ENCODE results near the gene ATG5. TPM values are rescaled to one million over a fixed set of nuclear protein-coding genes. Genes with fewer than 3 reads are reported as not detected.

Gene ATG5
- total RNA-seq, 2 donors from 2014 or later, result 28.4 to 30.1 TPM

DNA sequence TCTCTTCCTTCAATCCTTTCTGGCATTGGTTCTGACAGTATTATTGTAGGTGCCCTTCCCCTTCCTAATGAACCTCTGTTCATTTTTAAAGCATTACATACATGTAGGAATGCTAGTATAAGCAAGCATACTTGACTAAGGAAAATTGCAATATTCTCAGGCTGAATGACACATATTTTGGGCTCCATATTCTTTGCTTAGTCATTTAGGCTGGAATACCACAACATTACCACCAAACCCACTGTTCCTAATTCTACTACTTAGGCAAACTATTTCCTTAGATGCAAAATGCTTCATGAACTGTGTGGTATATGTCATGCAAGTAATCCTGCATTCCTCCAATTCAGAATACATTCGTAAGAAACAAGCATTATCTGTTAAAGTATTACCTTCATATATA, 125.6 kb downstream of the ATG5 start:
- ATAC-seq (ENCODE audit: insufficient number of reproducible peaks, low FRiP score, low read depth), result no peak
- Histone ChIP-seq H3K36me3 (no peaks in the 10 kb centered on the region), H3K27ac (no peak overlapping the region), H3K27me3 (replicated peaks; ENCODE audit: insufficient read depth) (no peaks in the 10 kb centered on the region), H3K9me3 (no peaks in the 10 kb centered on the region), H3K4me1 (ENCODE audit: control insufficient read depth in 1 of 2, low read depth in 2 of 2) (no peaks in the 10 kb centered on the region), H3K4me3 (no peak overlapping the region)
- DNase-seq (ENCODE audit: low spot score), result no peak
- TF ChIP-seq, protein P1, sequence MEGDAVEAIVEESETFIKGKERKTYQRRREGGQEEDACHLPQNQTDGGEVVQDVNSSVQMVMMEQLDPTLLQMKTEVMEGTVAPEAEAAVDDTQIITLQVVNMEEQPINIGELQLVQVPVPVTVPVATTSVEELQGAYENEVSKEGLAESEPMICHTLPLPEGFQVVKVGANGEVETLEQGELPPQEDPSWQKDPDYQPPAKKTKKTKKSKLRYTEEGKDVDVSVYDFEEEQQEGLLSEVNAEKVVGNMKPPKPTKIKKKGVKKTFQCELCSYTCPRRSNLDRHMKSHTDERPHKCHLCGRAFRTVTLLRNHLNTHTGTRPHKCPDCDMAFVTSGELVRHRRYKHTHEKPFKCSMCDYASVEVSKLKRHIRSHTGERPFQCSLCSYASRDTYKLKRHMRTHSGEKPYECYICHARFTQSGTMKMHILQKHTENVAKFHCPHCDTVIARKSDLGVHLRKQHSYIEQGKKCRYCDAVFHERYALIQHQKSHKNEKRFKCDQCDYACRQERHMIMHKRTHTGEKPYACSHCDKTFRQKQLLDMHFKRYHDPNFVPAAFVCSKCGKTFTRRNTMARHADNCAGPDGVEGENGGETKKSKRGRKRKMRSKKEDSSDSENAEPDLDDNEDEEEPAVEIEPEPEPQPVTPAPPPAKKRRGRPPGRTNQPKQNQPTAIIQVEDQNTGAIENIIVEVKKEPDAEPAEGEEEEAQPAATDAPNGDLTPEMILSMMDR (IDR thresholded peaks at IDR 0.05), result no peak

DNA sequence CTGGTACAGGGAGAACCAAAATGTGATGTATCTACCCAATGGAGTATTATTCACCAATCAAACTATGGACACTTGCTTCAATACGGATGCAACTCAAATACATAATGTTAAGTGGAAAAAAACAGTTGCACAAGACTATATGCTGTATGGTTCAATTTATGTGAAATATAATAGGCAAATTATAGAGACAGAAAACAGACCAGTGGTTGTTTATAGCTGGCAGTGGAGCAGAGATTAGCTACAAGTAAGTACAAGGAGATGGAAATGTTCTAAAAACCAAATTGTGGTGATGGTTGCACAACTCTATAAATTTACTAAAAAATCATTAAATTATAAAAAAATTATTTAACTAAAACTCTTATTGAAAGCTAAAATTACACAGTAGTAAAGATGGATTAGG, 126.2 kb downstream of the ATG5 start:
- no peak overlapping the region for H3K27ac ChIP-seq
- ATAC-seq (ENCODE audit: insufficient number of reproducible peaks, low FRiP score, low read depth) (no peak), DNase-seq (ENCODE audit: low spot score) (no peak)
- H3K4me3 ChIP-seq, result no peak overlapping the region
- no peaks in the 10 kb centered on the region for H3K36me3 ChIP-seq
- H3K27me3 ChIP-seq (replicated peaks; ENCODE audit: insufficient read depth), result no peaks in the 10 kb centered on the region
- no peaks in the 10 kb centered on the region for H3K9me3 ChIP-seq
- TF ChIP-seq, protein P1 (IDR thresholded peaks at IDR 0.05), result no peak
- H3K4me1 ChIP-seq (ENCODE audit: control insufficient read depth in 1 of 2, low read depth in 2 of 2), result no peaks in the 10 kb centered on the region

DNA sequence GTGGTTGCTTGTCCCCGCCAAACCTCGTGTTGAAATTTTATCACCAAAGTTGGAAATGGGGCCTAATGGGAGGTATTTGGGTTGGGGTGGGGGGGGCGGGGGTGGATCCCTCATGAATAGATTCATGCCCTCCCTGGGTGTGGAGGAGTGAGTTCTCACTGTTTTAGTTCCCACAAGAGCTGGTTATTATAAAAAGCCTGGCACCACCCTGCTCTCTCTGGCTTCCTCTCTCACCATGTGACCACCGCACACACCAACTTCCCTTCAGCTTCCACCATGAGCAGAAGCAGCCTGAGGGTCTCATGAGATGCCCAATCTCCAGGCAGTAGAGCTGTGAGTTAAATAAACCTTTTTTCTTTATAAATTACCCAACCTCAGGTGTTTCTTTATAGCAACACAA, 128.1 kb downstream of the ATG5 start:
- DNase-seq (ENCODE audit: low spot score), result no peak

DNA sequence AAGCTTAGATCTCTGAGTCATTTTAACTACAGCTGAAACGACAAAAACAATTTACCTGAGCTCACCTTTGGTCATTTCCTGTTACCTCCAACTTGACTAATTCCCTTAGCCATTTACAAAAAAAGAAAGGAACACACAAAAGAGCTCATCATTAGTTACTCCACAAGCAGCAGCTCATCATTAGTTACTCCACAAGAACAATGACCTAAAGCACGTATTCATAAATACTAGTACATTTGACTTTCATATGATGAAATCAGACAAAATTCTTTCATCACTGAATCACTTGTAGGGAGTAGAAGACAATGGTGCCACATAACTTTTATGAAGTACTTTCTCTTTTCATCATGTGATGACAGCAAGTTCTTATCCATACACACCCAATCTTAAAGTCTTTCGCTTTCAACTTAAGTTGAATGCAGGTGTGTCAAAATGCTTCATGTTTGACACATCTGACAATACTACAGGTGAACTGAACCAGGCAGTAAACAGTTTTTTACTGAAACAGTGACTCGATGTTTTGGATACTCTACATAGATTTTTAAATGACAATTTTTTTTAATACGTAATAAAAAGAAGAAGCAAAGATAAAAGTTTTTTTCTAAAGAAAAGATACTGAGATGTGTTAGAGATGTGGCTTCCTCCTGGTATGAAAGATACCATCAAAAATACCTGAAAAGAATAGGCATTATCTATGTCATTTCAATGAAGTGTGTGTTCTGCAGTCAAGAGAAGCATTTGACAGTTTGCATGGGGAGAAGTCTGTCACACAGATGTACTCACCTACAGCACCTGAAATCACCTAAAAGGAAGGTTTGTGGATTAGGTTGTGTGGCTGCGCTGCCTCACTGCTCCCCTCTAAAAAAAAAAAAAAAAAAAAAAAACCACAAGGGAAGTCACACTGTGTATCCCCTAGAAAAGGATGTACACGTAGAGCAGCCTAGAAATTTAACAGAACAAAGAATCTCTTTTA, 130.3 kb downstream of the ATG5 start:
- H3K4me3 ChIP-seq, result no peak overlapping the region
- ATAC-seq (ENCODE audit: insufficient number of reproducible peaks, low FRiP score, low read depth) (no peak), DNase-seq (ENCODE audit: low spot score) (no peak)
- TF ChIP-seq, protein P1 (IDR thresholded peaks at IDR 0.05), result no peak
- H3K4me1 ChIP-seq (ENCODE audit: control insufficient read depth in 1 of 2, low read depth in 2 of 2), result no peaks in the 10 kb centered on the region
- H3K36me3 ChIP-seq, result no peaks in the 10 kb centered on the region
- no peaks in the 10 kb centered on the region for H3K27me3 ChIP-seq (replicated peaks; ENCODE audit: insufficient read depth)
- H3K27ac ChIP-seq, result no peak overlapping the region
- H3K9me3 ChIP-seq, result no peaks in the 10 kb centered on the region

More for the DNA sequence above, 128.1 kb downstream of the ATG5 start:
- Histone ChIP-seq H3K4me1 (ENCODE audit: control insufficient read depth in 1 of 2, low read depth in 2 of 2) (no peaks in the 10 kb centered on the region), H3K27ac (no peak overlapping the region), H3K9me3 (no peaks in the 10 kb centered on the region), H3K4me3 (no peak overlapping the region), H3K27me3 (replicated peaks; ENCODE audit: insufficient read depth) (no peaks in the 10 kb centered on the region), H3K36me3 (no peaks in the 10 kb centered on the region)
- no peak for ATAC-seq (ENCODE audit: insufficient number of reproducible peaks, low FRiP score, low read depth)
- TF ChIP-seq, protein P1 (IDR thresholded peaks at IDR 0.05), result no peak

DNA sequence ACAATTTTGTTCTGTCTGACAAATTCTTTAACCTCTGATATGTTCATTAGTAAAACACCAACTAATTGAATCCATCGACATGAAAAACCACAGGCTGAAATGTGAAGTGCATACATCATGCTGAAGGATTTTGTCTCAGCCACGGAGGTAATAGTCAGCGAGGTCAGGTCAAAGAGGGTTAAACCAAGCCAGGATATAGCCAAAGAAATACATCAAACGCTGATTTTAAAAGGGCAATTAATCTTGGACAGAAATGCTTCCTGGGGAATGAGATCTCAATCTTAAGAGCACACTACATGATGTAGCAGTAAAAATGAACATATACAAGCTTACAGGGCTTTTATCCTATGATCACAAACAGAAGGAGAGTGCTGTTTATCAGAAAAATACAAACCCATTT, 132.7 kb downstream of the ATG5 start:
- Histone ChIP-seq H3K4me3 (no peak overlapping the region), H3K9me3 (no peaks in the 10 kb centered on the region), H3K27ac (no peak overlapping the region), H3K4me1 (ENCODE audit: control insufficient read depth in 1 of 2, low read depth in 2 of 2) (no peaks in the 10 kb centered on the region), H3K27me3 (replicated peaks; ENCODE audit: insufficient read depth) (no peaks in the 10 kb centered on the region), H3K36me3 (no peaks in the 10 kb centered on the region)
- TF ChIP-seq, protein P1 (IDR thresholded peaks at IDR 0.05), result no peak
- no peak for DNase-seq (ENCODE audit: low spot score)
- ATAC-seq (ENCODE audit: insufficient number of reproducible peaks, low FRiP score, low read depth), result no peak
